ENCODE measurements around the gene MOB3B. TPM values are rescaled to one million over a fixed set of nuclear protein-coding genes. Genes with fewer than 3 reads are reported as not detected.

Gene MOB3B
- total RNA-seq, 4 donors from 2014 or later: 8.2 to 16.5 (median 10.5) TPM

- TF ChIP-seq CTCF (IDR thresholded peaks at IDR 0.05) (no peak), POLR2A (IDR thresholded peaks at IDR 0.05) (no peak)
- no peak overlapping the region for H3K4me3 ChIP-seq (ENCODE audit: low read depth, poor library complexity, severe bottlenecking)
- no peak for DNase-seq (ENCODE audit: low spot score in 2 of 2)
- WGBS, 2 donors: 81 to 82% methylated on average over 1 of the region's 1 CpG
- intact Hi-C loops (cut with DNase I; ENCODE audit: low total_unique reads): no loop called here
These were observed 101.1 kb downstream of the MOB3B start for GRCh38 chr9:27428551-27428950.

- no peak overlapping the region for H3K4me3 ChIP-seq (ENCODE audit: low read depth, poor library complexity, severe bottlenecking)
- 35 to 50% methylated on average over 3 of the region's 3 CpGs for WGBS, 2 donors
- no peak for DNase-seq (ENCODE audit: low spot score in 2 of 2)
- no peak for TF ChIP-seq POLR2A (IDR thresholded peaks at IDR 0.05)
- no peak for TF ChIP-seq CTCF (IDR thresholded peaks at IDR 0.05)
- intact Hi-C loops (cut with DNase I; ENCODE audit: low total_unique reads): no loop called here
These were observed 102.4 kb downstream of the MOB3B start for GRCh38 chr9:27427272-27427643.

GRCh38 chr9:27426511-27427271 is 102.9 kb downstream of the MOB3B start:
- TF ChIP-seq CTCF (IDR thresholded peaks at IDR 0.05): no peak
- TF ChIP-seq POLR2A (IDR thresholded peaks at IDR 0.05): no peak
- no peak for DNase-seq (ENCODE audit: low spot score in 2 of 2)
- no peak overlapping the region for H3K4me3 ChIP-seq (ENCODE audit: low read depth, poor library complexity, severe bottlenecking)
- WGBS, 2 donors: 43 to 59% methylated on average over 5 of the region's 5 CpGs
- intact Hi-C loops (cut with DNase I; ENCODE audit: low total_unique reads): no loop called here

GRCh38 chr9:27425827-27426510 is 103.6 kb downstream of the MOB3B start:
- H3K4me3 ChIP-seq (ENCODE audit: low read depth, poor library complexity, severe bottlenecking): no peak overlapping the region
- intact Hi-C loops (cut with DNase I; ENCODE audit: low total_unique reads): no loop called here
- WGBS, 2 donors: 49 to 54% methylated on average over 4 of the region's 4 CpGs
- no peak for DNase-seq (ENCODE audit: low spot score in 2 of 2)
- TF ChIP-seq CTCF (IDR thresholded peaks at IDR 0.05) (no peak), POLR2A (IDR thresholded peaks at IDR 0.05) (no peak)

- no peak for TF ChIP-seq POLR2A (IDR thresholded peaks at IDR 0.05)
- no peak for TF ChIP-seq CTCF (IDR thresholded peaks at IDR 0.05)
- intact Hi-C loops (cut with DNase I; ENCODE audit: low total_unique reads): no loop called here
- WGBS, 2 donors: 74 to 83% methylated on average over 6 of the region's 6 CpGs
- no peak for DNase-seq (ENCODE audit: low spot score in 2 of 2)
- H3K4me3 ChIP-seq (ENCODE audit: low read depth, poor library complexity, severe bottlenecking): no peak overlapping the region
These were observed 105.5 kb downstream of the MOB3B start for GRCh38 chr9:27423915-27424710.
